DOHH2 (cell line): ENCODE results near the gene MTR.

Experiments used
- H3F3A ChIP-seq: fragments of 200-600 bp; sonication (generic), shearing (Covaris generic); 2 replicates; pipeline ENCODE4 v1.6.0; 2016; ENCODE audit warnings: antibody characterized with exemption, mild to moderate bottlenecking; ENCODE audit not compliant: control insufficient read depth, insufficient read depth
- H3K27ac ChIP-seq: fragments of 200-600 bp; sonication (generic); 2 replicates; pipeline ENCODE4 v1.5.1; 2014; ENCODE audit warnings: low read depth, mild to moderate bottlenecking, low read length, moderate library complexity
- H3K27me3 ChIP-seq: fragments of 200-600 bp; sonication (generic); 2 replicates; pipeline ENCODE4 v1.6.1; 2014; ENCODE audit warnings: mild to moderate bottlenecking, low read length, mixed read lengths; ENCODE audit not compliant: control insufficient read depth
- H3K36me3 ChIP-seq: fragments of 200-600 bp; sonication (generic); 2 replicates; pipeline ENCODE4 v1.6.1; 2014; ENCODE audit warnings: mild to moderate bottlenecking, low read length, moderate library complexity, mixed read lengths; ENCODE audit not compliant: control insufficient read depth
- H3K4me1 ChIP-seq: fragments of 200-600 bp; sonication (generic); 2 replicates; pipeline ENCODE4 v1.6.1; 2014; ENCODE audit warnings: mild to moderate bottlenecking, low read length, mixed read lengths; ENCODE audit not compliant: control insufficient read depth
- H3K4me2 ChIP-seq: fragments of 200-600 bp; sonication (generic); 2 replicates; pipeline ENCODE4 v1.6.0; 2014; ENCODE audit warnings: mild to moderate bottlenecking, low read length, moderate library complexity
- H3K4me3 ChIP-seq: fragments of 200-600 bp; sonication (generic); 2 replicates; pipeline ENCODE4 v1.5.1; 2014; ENCODE audit warnings: mild to moderate bottlenecking, low read length, mixed read lengths
- H3K79me2 ChIP-seq: fragments of 200-600 bp; sonication (generic); 2 replicates; pipeline ENCODE4 v1.6.1; 2014; ENCODE audit warnings: mild to moderate bottlenecking, low read length, mixed read lengths; ENCODE audit not compliant: control insufficient read depth
- H3K9me2 ChIP-seq: fragments of 200-600 bp; sonication (generic); replicated peaks from 2 replicates; pipeline ENCODE4 v1.6.1; 2014; ENCODE audit warnings: mild to moderate bottlenecking, low read length, mixed read lengths; ENCODE audit not compliant: control insufficient read depth
- H3K9me3 ChIP-seq: fragments of 200-600 bp; sonication (generic); 2 replicates; pipeline ENCODE4 v1.6.1; 2014; ENCODE audit warnings: antibody characterized with exemption, low read length, mixed read lengths; ENCODE audit not compliant: control insufficient read depth, insufficient read depth
- H4K20me1 ChIP-seq: fragments of 200-600 bp; sonication (generic); 2 replicates; pipeline ENCODE4 v1.6.0; 2014; ENCODE audit warnings: low read depth, mild to moderate bottlenecking, antibody characterized with exemption, low read length, moderate library complexity; ENCODE audit not compliant: control insufficient read depth, insufficient read depth
- EZH2phosphoT487 ChIP-seq: fragments of 200-600 bp; sonication (generic); IDR thresholded peaks from 2 replicates; pipeline ENCODE4 v1.6.1; 2017; ENCODE audit warnings: borderline replicate concordance, mild to moderate bottlenecking, antibody characterized with exemption, low read length, moderate library complexity, mixed read lengths
- TF ChIP-seq, protein P1 (sequence below): fragments of 200-600 bp; sonication (generic); IDR thresholded peaks from one replicate; pipeline ENCODE4 v1.5.1; 2014; ENCODE audit warnings: antibody characterized with exemption, mild to moderate bottlenecking, low read depth, low read length; ENCODE audit not compliant: poor library complexity, severe bottlenecking

MTR gene

DNA sequence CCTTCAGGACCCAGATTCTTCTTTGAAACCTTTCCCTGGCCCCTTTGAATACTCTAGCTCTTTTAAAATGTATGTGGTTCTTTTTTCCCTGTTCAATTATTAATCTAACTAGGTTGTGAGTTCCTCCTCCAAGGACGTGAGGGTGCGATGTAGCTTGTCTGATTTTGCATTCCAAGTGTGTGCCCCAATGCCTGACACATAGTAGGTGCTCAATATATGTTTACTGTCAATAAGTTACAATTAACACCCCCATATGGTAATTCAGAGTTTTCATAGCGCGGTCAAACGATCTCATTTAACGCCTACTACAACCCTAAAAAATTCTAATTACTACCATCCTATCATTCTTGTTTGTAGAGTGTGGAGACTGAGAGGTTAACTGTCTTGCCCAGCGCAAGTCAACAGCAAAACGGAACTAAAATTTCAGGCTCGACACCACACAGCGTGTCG lies 482 bp upstream of the MTR start:
- Histone ChIP-seq H3K4me2 (peak overlapping the region; percentile 75), H3K79me2 (peaks cover 44% of the 10 kb centered on the region), H3K27ac (no peak overlapping the region), H3K36me3 (peaks cover 12% of the 10 kb centered on the region), H3K4me3 (peak overlapping the region; percentile 92), H3K27me3 (no peaks in the 10 kb centered on the region), H3K9me2 (no peaks in the 10 kb centered on the region), H3K9me3 (no peaks in the 10 kb centered on the region), H4K20me1 (no peaks in the 10 kb centered on the region), H3K4me1 (peaks cover 19% of the 10 kb centered on the region), H3F3A (no peaks in the 10 kb centered on the region)
- TF ChIP-seq, protein P1, sequence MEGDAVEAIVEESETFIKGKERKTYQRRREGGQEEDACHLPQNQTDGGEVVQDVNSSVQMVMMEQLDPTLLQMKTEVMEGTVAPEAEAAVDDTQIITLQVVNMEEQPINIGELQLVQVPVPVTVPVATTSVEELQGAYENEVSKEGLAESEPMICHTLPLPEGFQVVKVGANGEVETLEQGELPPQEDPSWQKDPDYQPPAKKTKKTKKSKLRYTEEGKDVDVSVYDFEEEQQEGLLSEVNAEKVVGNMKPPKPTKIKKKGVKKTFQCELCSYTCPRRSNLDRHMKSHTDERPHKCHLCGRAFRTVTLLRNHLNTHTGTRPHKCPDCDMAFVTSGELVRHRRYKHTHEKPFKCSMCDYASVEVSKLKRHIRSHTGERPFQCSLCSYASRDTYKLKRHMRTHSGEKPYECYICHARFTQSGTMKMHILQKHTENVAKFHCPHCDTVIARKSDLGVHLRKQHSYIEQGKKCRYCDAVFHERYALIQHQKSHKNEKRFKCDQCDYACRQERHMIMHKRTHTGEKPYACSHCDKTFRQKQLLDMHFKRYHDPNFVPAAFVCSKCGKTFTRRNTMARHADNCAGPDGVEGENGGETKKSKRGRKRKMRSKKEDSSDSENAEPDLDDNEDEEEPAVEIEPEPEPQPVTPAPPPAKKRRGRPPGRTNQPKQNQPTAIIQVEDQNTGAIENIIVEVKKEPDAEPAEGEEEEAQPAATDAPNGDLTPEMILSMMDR: no peak

DNA sequence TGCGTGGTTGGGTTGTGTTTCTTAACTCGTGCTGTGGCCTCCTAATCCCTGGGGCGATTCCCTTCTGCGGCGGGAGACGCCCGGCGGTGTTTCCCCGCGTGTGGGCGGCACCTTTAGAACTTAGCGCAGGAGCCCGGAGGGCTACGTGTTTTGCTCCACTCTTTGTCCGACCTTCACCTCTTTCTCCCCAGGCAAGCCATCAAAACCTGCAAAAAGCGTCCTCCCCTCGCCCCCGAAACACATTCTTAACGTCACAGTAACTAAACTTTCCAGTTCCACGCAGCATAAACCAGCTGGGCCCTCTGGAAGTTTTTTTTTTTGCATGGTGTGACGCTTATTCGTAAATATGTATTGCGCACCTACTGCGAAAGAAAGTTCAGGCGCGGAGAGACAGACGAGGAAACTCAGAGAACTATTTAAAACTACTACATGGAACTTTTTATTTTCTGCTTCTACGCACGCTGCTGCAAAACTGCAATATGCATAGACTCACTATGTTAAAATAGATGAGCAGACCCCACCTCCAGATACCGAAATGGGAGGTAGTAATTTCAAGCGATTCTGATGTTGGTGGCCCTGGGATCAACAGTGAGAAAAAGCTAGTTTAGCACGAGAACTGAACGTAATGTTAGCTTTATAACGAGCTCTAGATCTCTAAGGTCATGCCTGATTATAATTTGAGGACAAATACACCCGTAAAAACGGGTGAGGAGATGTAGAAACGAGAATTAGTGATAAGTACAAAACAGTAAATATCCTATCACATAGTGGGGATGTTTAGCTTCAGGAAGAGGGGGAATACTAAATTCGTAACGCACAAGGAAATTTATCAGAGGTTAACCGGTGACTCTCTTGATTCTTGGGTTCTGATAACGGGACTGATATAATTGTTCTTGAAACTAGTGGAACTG lies 920 bp downstream of the MTR start:
- H3K4me3 ChIP-seq: peak overlapping the region; percentile 92
- no peaks in the 10 kb centered on the region for H3K27me3 ChIP-seq
- H3K9me3 ChIP-seq: no peaks in the 10 kb centered on the region
- H3K79me2 ChIP-seq: peaks cover 58% of the 10 kb centered on the region
- TF ChIP-seq, protein P1: no peak
- TF ChIP-seq EZH2phosphoT487: no peak
- no peaks in the 10 kb centered on the region for H4K20me1 ChIP-seq
- peaks cover 25% of the 10 kb centered on the region for H3K36me3 ChIP-seq
- peak overlapping the region; percentile 69 for H3K27ac ChIP-seq
- no peaks in the 10 kb centered on the region for H3K9me2 ChIP-seq
- peaks cover 31% of the 10 kb centered on the region for H3K4me1 ChIP-seq
- H3K4me2 ChIP-seq: peak overlapping the region; percentile 79
- no peaks in the 10 kb centered on the region for H3F3A ChIP-seq

DNA sequence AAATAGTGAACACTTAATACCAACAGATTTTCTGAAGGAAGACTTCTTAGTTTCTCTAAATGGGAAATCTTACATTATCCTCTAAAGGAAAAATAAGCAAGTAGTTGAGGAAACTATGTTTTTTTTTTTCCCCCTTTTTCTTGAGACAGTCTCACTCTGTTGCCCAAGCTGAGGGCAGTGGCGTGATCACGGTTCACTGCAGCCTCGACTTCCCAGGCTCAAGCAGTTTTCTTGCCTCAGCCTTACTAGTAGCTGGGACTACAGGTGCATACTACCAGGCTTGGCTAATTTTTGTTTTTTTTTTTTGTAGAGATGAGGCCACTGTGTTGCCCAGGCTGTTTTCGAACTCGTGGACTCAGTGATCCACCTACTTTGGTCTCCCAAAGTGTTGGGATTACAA lies 3.9 kb downstream of the MTR start:
- TF ChIP-seq, protein P1: no peak
- no peak for TF ChIP-seq EZH2phosphoT487
- Histone ChIP-seq H3K36me3 (peaks cover 40% of the 10 kb centered on the region), H3K27ac (no peak overlapping the region), H3K9me3 (no peaks in the 10 kb centered on the region), H3F3A (no peaks in the 10 kb centered on the region), H3K4me3 (no peak overlapping the region), H3K9me2 (no peaks in the 10 kb centered on the region), H4K20me1 (no peaks in the 10 kb centered on the region), H3K4me1 (peaks cover 33% of the 10 kb centered on the region), H3K79me2 (peaks cover 88% of the 10 kb centered on the region), H3K4me2 (no peak overlapping the region), H3K27me3 (no peaks in the 10 kb centered on the region)
